Skin epidermis (tissue), 12 donors: Measurements from ENCODE around the gene CADM1.
"Not testable (repeated sequence)": the region's sequence is repeated elsewhere in the genome, so short reads cannot be mapped to it uniquely, and the experiment has no call there.

Experiments used
- H3K27ac ChIP-seq, 21 experiments: fragments of 200-600 bp; sonication (generic) in 11 of 21; one replicate each; pipeline ENCODE4 v1.5.0; 2020; ENCODE audit warnings: mild to moderate bottlenecking in 3 of 21, inconsistent platforms in 2 of 21, moderate library complexity in 2 of 21
- H3K4me3 ChIP-seq, 7 experiments: fragments of 200-600 bp; sonication (generic) in 2 of 7; one replicate each; pipeline ENCODE4 v1.5.0; 2020; ENCODE audit warnings: inconsistent platforms in 2 of 7, mild to moderate bottlenecking in 2 of 7, moderate library complexity in 1 of 7

CADM1 gene

DNA sequence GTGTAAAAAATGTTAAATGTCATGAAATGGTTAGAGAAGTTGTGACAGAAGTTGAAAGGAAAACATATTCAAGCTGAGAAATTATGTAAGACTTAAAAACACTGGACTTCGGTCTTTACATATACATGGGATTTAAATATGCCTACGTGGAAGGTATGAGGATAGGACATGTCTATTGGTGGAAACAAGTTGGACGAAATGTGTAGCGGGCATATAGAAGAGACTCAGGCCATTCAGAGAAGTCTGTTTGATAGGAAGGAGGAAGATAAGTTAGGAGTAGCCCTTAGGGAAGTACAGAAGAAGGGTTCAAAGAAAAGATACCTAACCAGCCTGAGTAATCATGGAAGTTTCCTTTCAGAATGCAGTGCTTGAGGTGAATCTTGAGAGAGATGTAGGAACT lies 14.7 kb downstream of the CADM1 start:
- Histone ChIP-seq H3K27ac (no peak overlapping the region), H3K4me3 (no peak overlapping the region)

DNA sequence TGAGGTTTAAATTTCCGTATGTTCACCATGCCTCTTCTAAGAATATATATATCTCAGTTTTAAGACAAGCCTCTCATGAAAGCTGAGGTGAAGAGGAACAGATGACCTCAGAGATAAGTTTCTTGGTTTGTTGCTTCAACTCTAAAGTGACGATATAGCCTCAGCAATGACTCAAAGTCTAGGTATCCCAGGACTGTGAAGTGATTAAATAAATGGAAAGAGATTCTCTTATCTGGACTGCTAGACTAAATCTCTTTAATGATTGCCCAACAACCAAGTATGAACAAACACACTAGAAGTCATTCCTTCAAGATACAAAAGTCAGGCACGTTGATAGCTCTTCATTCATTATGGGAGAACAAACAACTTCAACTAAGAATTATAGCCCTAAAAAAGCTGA lies 15.3 kb downstream of the CADM1 start:
- Histone ChIP-seq H3K27ac (no peak overlapping the region), H3K4me3 (no peak overlapping the region)

DNA sequence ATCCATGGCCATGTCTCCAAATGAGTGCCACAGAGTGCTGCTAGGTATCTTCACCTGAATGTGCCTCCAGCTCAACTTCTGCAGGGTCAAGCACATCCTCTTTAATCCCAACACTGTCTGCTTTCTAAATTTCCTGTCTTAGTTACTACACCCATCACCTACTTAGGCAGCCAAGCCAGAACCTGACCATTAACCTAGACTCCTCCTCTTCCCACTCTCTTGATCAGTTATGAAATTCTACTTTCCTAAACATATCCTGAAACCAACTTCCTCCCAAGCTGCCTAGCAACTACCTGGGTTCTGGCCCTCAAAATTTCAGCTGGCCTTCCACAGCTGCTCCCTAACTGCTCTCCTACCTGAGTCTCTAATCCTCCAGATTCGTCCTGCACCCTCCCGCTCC lies 22.7 kb downstream of the CADM1 start:
- no peak overlapping the region for H3K4me3 ChIP-seq
- no peak overlapping the region for H3K27ac ChIP-seq

DNA sequence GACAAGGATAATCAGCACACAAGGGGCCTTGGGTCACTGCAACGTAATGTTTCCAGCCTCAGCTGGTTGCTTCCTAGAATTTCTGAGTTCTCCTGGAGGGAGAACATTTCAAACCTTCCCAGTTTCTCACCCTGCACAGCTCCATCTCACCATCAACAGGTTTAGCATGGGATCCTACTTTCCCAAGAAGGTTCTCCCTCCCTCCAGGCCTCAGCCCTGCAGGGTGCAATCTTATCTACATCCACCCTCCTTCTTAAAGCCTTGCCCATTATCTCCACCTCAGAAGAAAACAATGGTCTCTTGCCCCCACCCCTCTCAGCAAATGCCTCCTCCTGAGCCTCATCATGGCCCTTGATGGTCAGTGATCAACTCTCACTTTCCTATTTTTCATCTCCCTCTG lies 23.6 kb downstream of the CADM1 start:
- no peak overlapping the region for H3K4me3 ChIP-seq
- H3K27ac ChIP-seq, result no peak overlapping the region

DNA sequence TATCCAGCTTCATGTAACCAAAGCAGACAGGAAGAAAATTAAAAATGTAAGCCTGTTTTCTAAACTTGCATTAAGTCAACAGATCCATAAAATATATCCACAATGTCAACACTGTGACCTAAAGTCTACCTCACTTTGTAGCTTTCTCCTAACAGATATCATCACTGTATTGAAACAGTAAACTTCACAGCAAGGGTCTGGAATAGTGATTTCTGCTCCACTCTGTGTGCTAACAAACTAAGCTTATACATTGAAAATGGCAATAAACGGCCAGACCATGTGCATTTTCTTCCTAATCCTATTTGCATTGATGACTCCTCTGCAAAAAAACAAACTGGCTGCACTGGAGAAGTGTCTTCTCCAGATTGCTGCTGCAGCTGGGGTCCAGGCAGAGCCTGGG lies 26.8 kb downstream of the CADM1 start:
- H3K27ac ChIP-seq, result no peak overlapping the region
- no peak overlapping the region for H3K4me3 ChIP-seq

DNA sequence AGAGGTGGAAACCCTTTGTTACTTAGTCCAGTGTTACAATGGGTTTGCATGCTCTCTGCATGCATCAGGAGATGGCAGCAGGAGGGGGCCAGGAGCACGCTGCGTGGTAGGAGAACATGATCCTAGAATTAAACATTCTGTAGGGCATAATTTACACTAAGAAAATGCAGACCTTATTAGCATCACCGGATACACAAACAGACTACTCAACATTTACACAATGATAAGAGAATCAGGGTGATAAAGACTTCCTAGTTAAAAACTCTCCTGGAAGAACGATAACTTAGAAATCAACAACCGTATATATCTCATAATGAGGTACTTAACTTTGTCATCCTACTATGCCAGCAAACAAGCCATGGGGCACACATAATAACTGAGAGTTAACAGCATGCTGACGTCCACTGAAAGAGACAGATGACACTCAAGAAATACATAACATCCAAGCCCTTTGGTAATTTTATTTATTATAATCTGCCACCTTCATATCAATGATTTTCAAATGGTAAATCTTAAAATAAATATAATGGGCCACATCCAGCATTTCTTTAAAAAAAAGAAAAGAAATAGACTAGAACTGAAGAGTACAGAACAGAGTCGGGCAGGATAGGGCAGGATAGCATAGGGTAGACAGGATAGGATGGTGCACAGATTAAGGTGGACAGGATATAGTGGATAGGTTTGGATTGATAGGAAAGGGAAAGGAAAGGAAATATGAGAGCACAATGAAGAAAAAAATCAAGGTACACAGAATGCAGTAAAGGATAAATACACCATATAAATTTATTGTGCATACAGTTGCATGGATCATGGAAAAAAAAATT lies 27.5 kb downstream of the CADM1 start:
- Histone ChIP-seq H3K4me3 (no peak overlapping the region), H3K27ac (no peak overlapping the region)

DNA sequence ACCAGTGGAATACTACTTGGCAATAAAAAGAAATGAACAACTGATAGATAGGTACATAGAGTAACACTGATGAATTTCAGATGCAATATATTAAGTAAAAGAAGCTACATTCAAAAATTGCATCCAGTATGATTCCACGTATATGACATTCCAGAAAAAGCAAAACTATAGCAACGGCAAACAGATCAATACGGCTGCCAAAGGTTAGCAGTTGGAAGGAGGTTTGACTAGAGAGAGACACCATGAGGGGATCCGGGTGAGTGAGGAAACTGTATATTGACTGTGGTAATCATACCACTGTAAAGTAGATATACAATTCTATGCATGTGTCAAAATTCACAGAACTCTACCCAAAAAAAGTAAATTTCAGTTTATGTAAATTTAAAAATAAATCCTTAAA lies 28.7 kb downstream of the CADM1 start:
- H3K27ac ChIP-seq, result no peak overlapping the region
- H3K4me3 ChIP-seq, result no peak overlapping the region

DNA sequence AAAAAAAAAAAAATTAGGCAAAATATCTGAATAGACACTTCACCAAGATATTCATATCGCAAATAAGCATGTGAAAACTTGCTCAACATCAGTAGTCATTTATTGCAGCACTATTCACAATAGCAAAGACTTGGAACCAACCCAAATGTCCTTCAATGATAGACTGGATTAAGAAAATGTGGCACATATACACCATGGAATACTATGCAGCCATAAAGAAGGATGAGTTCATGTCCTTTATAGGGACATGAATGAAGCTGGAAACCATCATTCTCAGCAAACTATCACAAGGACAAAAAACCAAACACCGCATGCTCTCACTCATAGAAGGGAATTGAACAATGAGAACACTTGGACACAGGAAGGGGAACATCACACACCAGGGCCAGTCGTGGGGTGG lies 29.9 kb downstream of the CADM1 start:
- H3K4me3 ChIP-seq, H3K27ac ChIP-seq: not testable (repeated sequence)

DNA sequence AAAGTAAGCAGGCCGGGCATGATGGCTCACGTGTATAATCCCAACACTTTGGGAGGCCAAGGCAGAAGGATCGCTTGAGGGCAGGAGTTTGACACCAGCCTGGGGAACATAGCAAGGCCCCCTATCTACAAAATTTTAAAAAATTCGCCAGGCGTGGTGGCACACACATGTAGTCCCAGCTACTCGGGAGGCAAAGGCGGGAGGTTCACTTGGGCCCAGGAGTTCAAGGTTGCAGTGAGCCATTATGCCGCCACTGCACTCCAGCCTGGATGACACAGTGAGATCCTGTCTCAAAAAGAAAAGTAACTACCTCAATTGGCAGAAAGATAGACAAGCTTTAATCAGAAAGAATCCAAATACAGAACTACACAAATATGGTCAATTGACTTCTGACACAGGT lies 31.0 kb downstream of the CADM1 start:
- H3K27ac ChIP-seq, result no peak overlapping the region
- no peak overlapping the region for H3K4me3 ChIP-seq

DNA sequence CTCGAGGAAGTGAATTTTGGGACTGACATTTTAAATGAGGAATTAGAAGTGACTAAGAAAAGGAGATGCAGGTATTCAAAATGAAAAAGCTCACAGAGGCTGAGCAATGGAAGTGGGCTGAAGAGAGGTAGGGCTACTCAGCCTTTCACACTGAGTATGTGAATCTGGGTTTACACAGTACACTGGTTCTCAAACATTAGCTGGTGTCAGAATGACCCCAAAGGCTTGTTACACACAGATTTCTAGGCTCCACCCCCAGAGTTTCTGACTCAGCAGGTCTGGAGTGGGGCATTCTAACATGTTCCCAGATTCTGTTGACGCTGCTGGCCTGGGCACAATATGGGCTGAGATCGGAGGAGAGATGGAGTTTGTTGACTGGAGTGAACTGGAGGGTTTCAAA lies 32.8 kb downstream of the CADM1 start:
- H3K27ac ChIP-seq, result no peak overlapping the region
- no peak overlapping the region for H3K4me3 ChIP-seq

DNA sequence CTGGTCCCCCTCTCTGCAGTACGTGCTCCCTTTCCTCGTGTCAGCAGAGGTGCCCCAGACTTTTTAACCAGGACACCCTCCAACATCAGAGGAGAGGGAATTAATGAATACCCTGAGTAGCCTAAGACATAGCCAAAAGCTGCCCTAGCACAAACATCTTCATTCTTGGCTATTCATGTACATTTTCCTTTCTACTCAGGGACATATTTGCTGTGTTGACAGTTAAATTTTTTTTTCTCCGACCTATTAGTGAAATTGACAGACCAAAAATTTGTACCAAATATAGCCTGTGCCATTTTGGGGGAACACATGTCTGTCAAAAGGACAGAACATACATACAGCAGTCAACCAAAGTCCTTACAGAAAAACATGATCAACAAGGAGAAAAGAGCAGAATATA lies 33.3 kb downstream of the CADM1 start:
- H3K4me3 ChIP-seq, result no peak overlapping the region
- H3K27ac ChIP-seq, result no peak overlapping the region

DNA sequence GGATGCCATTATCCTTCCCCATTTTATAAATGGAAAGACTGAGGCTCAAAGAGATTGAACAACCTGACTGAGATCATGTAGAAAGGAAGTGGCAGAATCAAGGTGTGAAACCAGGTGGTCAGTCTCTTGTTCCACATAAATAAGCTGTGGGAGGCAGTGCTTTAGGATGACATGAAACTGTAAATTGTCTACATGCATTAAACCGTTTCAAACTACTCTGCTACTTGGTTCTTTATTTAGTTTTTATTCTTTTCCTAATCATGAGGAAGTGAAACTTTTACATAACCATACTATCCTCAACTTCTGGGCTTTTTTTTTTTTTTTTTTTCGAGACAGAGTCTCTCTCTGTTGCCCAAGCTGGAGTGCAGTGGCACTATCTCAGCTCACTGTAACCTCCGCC lies 34.9 kb downstream of the CADM1 start:
- no peak overlapping the region for H3K4me3 ChIP-seq
- no peak overlapping the region for H3K27ac ChIP-seq

DNA sequence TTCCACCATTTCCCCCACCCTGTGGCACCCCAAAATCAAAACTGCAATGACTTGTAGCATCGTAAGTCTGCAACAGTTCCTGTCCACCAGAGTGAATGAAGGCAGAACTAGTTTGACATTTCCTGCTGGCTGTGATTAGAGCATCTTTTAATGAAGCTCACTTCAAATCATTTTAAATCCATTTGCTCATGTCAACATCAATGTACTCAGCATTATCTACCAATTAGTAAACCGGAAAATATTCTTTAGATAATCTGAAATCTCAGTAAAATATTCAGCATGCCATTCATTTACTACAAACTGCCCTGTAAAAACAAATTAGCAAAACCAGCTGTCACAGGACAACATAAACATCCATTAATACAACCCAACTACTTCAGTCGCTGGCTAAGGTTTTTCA lies 38.1 kb downstream of the CADM1 start:
- no peak overlapping the region for H3K27ac ChIP-seq
- H3K4me3 ChIP-seq, result no peak overlapping the region

DNA sequence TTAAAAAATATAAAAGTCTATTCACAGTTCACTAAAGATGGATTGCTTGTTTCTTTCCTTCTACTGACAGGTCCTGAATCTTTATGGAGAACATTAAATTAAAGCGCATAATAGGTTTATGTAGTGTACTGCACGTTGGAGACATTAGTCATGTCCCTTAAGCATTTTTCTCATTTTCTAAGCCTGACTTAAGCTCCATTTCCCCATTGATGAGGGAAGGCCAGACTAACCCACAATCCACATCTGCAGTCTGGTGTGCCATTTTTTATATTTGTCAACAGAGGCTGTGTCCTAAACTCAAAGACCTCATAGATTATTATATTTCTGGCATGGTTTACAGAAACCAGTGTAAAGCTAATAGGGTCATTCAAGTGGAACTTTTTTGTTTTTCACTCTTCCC lies 39.9 kb downstream of the CADM1 start:
- Histone ChIP-seq H3K4me3 (no peak overlapping the region), H3K27ac (no peak overlapping the region)

DNA sequence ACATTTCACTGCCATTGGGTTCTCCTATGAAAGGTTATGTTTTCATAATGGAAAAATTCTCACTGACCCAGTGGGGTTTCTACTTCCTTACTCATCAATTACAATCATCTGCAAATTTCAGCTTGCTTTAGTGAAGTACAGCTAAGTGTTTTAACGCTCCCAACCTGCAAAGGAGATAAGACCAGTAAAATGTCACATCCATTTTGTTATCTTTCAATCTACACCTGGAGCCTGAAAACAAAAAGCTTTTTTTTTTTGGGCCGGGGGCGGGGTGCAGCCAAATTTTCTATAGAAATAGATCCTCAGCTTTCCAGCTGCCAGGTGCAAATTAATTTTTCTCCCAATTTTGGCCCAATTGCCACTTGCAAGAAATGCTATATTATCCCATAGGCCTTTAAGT lies 40.6 kb downstream of the CADM1 start:
- no peak overlapping the region for H3K27ac ChIP-seq
- no peak overlapping the region for H3K4me3 ChIP-seq

DNA sequence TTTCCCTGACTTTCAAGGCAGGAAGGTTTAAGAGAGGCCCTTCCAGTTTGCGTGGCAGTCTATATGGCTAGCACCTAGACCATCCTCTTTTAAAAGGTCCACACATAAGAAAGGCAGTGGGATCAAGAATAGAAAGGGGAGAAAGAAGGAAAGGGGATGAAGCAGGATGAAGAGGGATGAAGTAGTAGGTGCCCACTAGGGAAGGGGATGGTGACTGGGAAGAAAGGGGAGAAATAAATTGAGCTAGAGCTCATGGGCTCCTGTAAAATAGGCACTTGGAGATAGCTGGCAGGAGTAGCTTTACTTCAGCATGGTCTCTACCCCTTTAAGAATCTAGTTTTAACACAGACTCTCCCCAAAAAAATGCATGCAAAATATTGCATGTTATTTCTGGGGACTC lies 41.5 kb downstream of the CADM1 start:
- H3K4me3 ChIP-seq, result no peak overlapping the region
- H3K27ac ChIP-seq, result no peak overlapping the region

DNA sequence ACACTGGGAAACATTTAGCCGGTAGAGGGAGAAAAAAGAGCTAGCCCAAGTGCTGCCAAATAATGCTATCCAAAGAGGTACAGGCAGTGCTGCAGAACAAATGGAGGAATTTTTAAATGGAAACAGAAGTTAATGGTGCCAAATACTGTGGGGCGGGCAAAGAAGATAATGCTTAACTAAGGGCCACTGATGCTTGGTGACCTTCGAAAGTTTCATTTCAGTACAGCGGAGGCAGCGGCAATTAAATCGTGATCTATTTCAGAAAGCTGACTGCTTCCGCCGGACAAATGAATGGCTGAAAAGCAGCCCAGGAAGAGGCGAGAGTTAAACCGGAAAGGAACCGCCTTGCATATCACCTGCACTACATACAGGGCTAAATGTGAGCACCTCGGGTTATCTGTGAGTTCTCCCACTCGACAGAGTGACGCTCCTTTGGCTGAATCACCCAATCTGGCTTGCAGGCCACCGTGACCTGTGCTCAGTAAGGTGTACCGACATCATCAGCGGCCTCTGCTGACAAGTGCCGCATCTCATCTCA lies 42.1 kb downstream of the CADM1 start:
- Histone ChIP-seq H3K4me3 (no peak overlapping the region), H3K27ac (no peak overlapping the region)

DNA sequence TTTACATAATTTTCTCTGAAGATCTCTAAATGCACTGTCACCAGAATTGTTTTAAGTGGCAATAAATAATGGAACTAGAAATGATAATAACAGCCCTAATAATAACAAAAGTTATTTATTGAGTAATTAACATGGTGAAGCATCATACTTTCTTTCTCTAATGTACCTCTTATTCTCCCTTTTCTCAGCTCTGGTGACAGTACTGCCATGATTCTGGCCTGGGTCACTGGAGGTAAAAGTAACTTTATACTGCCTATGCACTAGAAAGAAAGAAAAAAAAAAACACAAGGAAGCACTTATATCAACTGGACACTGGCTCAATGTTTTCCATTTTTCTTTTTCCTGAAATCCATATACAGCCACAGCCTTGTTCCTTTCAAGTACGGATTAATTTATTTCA lies 43.7 kb downstream of the CADM1 start:
- Histone ChIP-seq H3K27ac (no peak overlapping the region), H3K4me3 (no peak overlapping the region)

DNA sequence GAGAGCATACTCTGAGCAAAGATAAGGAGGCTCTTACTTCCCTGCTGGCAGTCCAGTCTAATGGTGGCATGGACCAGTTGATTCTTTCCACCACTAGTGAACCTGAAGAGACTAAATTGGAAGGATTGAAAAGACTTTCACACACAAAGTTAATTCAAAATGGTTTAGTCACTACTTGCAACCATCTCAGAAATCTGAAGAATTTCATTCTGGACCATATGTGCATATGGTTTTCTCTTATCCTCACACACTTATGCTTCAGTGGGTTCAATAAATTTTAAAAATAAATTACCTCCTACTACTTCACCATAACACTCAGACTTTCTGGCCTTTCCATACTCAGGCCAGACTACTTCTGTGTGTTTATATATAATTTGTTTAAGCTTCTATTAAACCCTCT lies 44.7 kb downstream of the CADM1 start:
- Histone ChIP-seq H3K4me3 (no peak overlapping the region), H3K27ac (no peak overlapping the region)

DNA sequence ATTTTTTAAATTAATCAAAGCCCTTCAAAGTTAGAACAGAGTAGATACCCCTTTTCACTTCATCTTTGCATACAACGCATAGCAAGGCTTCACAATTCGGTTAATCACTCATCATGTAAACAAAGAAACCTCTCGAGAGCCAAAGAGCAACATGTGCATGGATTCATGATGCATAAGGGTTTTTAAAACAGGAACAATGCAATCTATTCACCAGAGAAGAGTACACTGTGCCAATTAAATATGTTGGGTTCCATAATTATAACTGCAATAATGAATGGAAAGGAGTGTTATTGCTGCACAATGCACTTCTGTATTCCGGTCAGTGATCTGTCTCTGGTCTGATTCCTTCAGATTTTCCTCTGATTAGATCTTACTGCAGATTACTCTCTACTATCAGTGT lies 45.3 kb downstream of the CADM1 start:
- H3K27ac ChIP-seq, result no peak overlapping the region
- no peak overlapping the region for H3K4me3 ChIP-seq

DNA sequence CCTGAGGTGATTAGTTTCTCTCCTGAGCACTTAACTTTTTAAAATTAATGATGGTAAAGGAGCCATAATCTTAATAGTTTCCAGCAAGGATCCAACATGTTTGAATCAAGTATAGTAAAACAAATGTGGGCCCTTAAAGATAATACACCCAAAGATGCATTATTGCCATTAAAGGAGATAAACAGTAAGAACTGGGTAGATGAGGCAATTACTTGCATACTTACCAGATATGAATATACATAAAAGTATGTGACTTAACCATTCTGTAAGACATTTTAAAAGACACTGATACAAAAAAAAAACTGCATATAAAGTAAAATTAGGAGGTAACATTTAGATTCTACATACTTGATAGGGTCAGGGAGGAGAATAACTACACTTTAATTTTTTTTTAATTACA lies 48.2 kb downstream of the CADM1 start:
- H3K27ac ChIP-seq, result no peak overlapping the region
- no peak overlapping the region for H3K4me3 ChIP-seq

DNA sequence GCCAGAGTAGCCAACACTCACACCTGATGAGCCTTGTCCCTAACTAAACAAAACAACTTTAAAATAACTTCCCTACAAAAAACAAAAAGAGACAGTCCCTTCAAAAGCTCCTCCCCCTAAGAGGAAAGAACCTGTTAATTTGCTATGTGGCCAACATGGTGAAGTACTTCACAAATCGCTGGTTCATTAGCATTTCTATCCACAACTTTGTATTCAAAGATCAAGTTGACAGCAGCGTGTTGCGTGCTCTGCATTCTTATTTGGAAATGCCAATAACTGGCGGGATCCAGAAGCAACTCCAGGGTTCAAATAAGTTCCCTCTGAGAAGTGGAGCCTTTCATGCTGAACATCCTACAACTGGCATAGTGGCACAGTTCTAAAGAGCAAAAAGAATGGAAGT lies 48.6 kb downstream of the CADM1 start:
- no peak overlapping the region for H3K27ac ChIP-seq
- H3K4me3 ChIP-seq, result no peak overlapping the region
